ENCODE data around the gene FGR.
A peak's percentile ranks its signal among the peaks of the same experiment; 100 is the strongest.
"Not testable (repeated sequence)": the region's sequence is repeated elsewhere in the genome, so short reads cannot be mapped to it uniquely, and the experiment has no call there.

FGR gene

GRCh38 chr1:27634177-27634984 is 604 bp downstream of the FGR start:
- peak; percentile 75 for DNase-seq

GRCh38 chr1:27633640-27634176 is 1.3 kb downstream of the FGR start:
- no peak for DNase-seq

GRCh38 chr1:27633298-27633610 is 1.7 kb downstream of the FGR start:
- no peak for DNase-seq

GRCh38 chr1:27632387-27633297 is 2.3 kb downstream of the FGR start:
- DNase-seq, result peak; percentile 80

- no peak for DNase-seq
Measured at GRCh38 chr1:27630859-27631491, 4.0 kb downstream of the FGR start.

- DNase-seq, result no peak
Measured at GRCh38 chr1:27628712-27629111, 6.3 kb downstream of the FGR start.

GRCh38 chr1:27627733-27628132 is 7.3 kb downstream of the FGR start:
- not testable (repeated sequence) for DNase-seq

GRCh38 chr1:27627061-27627460 is 7.9 kb downstream of the FGR start:
- no peak for DNase-seq

- no peak for DNase-seq
Measured at GRCh38 chr1:27626031-27626935, 8.7 kb downstream of the FGR start.

GRCh38 chr1:27624467-27625178 is 10.4 kb downstream of the FGR start:
- no peak for DNase-seq

GRCh38 chr1:27623327-27624212 is 11.4 kb downstream of the FGR start:
- DNase-seq, result no peak

GRCh38 chr1:27622828-27623227 is 12.2 kb downstream of the FGR start:
- DNase-seq, result no peak

GRCh38 chr1:27621051-27621920 is 13.7 kb downstream of the FGR start:
- no peak for DNase-seq

- not testable (repeated sequence) for DNase-seq
Measured at GRCh38 chr1:27619782-27620438, 15.1 kb downstream of the FGR start.

- DNase-seq, result peak; percentile 60
Measured at GRCh38 chr1:27618341-27619082, 16.5 kb downstream of the FGR start.

GRCh38 chr1:27617420-27617819 is 17.6 kb downstream of the FGR start:
- no peak for DNase-seq

- DNase-seq, result no peak
Measured at GRCh38 chr1:27616441-27616840, 18.5 kb downstream of the FGR start.

All from activated CD8-positive, alpha-beta memory T cell treated with anti-CD3 and anti-CD28 coated beads, Interleukin-2, amount 50 U/mL, for 48 hours (primary cell).